SU-DHL-6 (cell line): ENCODE data around the gene PLIN5.

Source experiments
- CTCF ChIP-seq: fragments of 200-600 bp; sonication (generic); IDR thresholded peaks from one replicate; pipeline ENCODE4 v1.5.1; 2017; ENCODE audit warnings: antibody characterized with exemption, mild to moderate bottlenecking, low read length, moderate library complexity; ENCODE audit not compliant: insufficient read depth, poor library complexity, severe bottlenecking
- EZH2phosphoT487 ChIP-seq: fragments of 200-600 bp; sonication (generic), shearing (Covaris generic); conservative IDR thresholded peaks from 2 replicates; pipeline ENCODE4 v1.6.1; 2018; ENCODE audit warnings: mild to moderate bottlenecking, antibody characterized with exemption, low read length, moderate library complexity, mixed read lengths

- TF ChIP-seq CTCF (no peak), EZH2phosphoT487 (no peak)
These were observed 31.5 kb upstream of the PLIN5 start for GRCh38 chr19:4566402-4567051.
